Peyer's patch (tissue), 4 donors: ENCODE data around the gene TFEC.

ENCODE experiments used
- POLR2A ChIP-seq, 2 donors: fragments of 450-650 bp; IDR thresholded peaks; one replicate each; pipeline ENCODE4 v1.5.1; 2017; ENCODE audit warnings: antibody characterized with exemption in 2 of 2, mild to moderate bottlenecking in 2 of 2, moderate library complexity in 2 of 2
- TF ChIP-seq, protein P1 (sequence below), 6 experiments: fragments of 450-650 bp in 4 of 6; fragments of 200-600 bp in 2 of 6; sonication (generic) in 1 of 6; IDR thresholded peaks; one replicate each; pipeline ENCODE4 v1.5.1; 2017 to 2019; ENCODE audit warnings: antibody characterized with exemption in 6 of 6, mild to moderate bottlenecking in 3 of 6, moderate library complexity in 1 of 6

DNA sequence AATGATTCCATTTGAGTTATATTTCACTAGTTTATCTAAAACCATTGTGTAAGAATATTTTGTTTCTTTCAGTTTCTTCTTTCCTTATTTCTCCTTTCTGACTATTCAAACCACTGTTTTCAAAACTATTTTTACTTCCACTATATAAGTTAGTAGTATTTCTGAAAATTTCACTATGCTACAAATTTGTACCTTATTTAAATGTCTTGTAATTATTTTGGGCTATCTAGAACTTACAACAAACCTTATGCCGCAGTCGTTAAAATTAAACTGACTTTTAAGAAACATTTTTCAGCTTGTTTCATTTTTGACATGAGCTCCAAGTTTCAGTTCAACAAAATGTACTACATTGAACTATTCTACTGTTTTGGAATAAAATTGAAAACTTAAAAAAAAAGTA lies 1.8 kb downstream of the TFEC start:
- TF ChIP-seq, protein P1, sequence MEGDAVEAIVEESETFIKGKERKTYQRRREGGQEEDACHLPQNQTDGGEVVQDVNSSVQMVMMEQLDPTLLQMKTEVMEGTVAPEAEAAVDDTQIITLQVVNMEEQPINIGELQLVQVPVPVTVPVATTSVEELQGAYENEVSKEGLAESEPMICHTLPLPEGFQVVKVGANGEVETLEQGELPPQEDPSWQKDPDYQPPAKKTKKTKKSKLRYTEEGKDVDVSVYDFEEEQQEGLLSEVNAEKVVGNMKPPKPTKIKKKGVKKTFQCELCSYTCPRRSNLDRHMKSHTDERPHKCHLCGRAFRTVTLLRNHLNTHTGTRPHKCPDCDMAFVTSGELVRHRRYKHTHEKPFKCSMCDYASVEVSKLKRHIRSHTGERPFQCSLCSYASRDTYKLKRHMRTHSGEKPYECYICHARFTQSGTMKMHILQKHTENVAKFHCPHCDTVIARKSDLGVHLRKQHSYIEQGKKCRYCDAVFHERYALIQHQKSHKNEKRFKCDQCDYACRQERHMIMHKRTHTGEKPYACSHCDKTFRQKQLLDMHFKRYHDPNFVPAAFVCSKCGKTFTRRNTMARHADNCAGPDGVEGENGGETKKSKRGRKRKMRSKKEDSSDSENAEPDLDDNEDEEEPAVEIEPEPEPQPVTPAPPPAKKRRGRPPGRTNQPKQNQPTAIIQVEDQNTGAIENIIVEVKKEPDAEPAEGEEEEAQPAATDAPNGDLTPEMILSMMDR (IDR thresholded peaks at IDR 0.05) = no peak
- TF ChIP-seq POLR2A (IDR thresholded peaks at IDR 0.05) = no peak
